HG03175 (cell line): ENCODE results near the gene KRTAP10-2.
"Not testable (repeated sequence)": the region's sequence is repeated elsewhere in the genome, so short reads cannot be mapped to it uniquely, and the experiment has no call there.

ENCODE experiments used
- ATAC-seq: cut with Tn5 transposase; IDR thresholded peaks from one replicate; pipeline ENCODE4 v1.9.1; 2021; ENCODE audit warnings: mild to moderate bottlenecking, moderate library complexity; ENCODE audit not compliant: unreplicated experiment

Gene KRTAP10-2

GRCh38 chr21:44568261-44568660 lies 17.0 kb upstream of the KRTAP10-2 start:
- ATAC-seq: no peak

GRCh38 chr21:44567481-44568171 lies 16.3 kb upstream of the KRTAP10-2 start:
- ATAC-seq: no peak

DNA sequence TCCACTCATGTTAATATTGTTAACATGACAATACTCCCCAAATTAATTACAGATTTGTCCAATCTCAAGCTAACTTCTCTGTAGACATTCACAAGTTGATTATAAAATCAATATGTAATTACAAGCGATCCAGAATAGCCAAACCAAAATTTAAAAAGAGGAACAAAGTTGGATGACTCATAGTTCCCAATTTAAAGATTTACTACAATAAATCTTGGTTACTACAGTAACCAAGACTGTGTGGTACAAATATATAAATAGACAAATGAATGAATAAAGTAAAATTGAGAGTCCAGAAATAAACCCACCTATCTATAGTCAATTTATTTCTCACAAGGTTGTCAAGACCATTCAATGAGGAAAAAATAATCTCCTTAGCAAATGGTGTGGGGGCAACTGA lies 15.1 kb upstream of the KRTAP10-2 start:
- no peak for ATAC-seq

- ATAC-seq: no peak
These were observed 13.7 kb upstream of the KRTAP10-2 start for GRCh38 chr21:44564886-44565598.

DNA sequence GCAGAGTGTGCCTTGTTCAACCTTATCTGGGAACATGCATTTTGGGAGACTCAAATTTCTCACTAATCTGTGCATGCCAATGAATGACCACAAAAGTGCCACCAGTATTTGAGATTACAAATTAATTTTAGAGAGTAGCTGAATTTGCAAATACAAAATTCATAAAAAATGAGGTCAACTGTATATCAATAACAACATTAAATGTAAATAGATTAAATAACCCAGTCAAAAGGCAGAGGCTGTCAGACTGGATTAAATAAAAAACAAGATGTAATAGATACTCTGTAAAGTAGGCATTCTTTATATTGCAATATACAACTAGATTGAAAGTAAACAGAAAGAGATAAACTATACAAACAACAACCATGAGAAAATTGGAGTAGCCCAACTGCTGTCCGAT lies 12.8 kb upstream of the KRTAP10-2 start:
- ATAC-seq: no peak

- ATAC-seq: no peak
These were observed 7.4 kb upstream of the KRTAP10-2 start, which contains the start of gene KRTAP10-3 for GRCh38 chr21:44558695-44559094. TSS of gene KRTAP10-3 (minus strand) at chr21:44558795. CDS start at chr21:44558715, 80 bp downstream.

GRCh38 chr21:44558329-44558675 lies 7.0 kb upstream of the KRTAP10-2 start:
- ATAC-seq: not testable (repeated sequence)

- no peak for ATAC-seq
These were observed 6.4 kb upstream of the KRTAP10-2 start for GRCh38 chr21:44557491-44558328.

DNA sequence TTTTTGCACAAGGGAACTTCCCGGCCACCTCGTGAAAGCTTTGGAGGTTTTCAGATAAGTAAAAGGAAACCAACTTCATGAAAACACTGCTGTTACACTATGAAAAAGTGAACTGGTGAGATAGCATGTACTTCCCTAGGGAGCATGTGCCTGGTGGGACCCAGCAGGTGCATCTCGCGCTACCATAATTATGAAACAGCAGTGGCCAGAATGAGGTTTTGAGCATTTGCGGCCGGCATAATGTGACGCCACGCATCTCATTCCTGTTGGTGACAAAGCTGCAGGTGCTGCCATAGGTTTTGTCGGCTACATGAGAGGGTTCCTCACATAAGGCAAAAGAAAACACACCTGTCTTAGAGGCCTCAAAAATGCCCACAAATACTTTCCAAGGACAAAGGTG lies 5.6 kb upstream of the KRTAP10-2 start:
- ATAC-seq: no peak

- ATAC-seq: no peak
These were observed 4.0 kb upstream of the KRTAP10-2 start for GRCh38 chr21:44555200-44555875.

GRCh38 chr21:44552681-44553080 lies 1.4 kb upstream of the KRTAP10-2 start:
- no peak for ATAC-seq

GRCh38 chr21:44552136-44552535 lies 831 bp upstream of the KRTAP10-2 start:
- no peak for ATAC-seq

DNA sequence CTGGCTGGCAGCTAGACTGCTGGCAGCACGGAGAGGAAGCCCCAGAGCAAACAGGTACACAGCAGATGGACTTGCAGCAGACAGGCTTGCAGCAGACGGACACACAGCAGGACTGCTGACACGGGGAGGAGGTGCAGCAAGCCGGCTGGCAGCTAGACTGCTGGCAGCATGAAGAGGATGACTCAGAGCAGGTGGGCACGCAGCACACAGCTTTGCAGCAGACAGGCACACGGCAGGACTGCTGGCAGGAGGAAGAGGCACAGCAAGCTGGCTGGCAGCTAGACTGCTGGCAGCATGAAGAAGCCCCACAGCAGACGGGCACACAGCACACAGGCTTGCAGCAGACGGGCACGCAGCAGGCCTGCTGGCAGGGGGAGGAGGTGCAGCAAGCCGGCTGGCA lies 498 bp downstream of the KRTAP10-2 start:
- ATAC-seq: no peak

DNA sequence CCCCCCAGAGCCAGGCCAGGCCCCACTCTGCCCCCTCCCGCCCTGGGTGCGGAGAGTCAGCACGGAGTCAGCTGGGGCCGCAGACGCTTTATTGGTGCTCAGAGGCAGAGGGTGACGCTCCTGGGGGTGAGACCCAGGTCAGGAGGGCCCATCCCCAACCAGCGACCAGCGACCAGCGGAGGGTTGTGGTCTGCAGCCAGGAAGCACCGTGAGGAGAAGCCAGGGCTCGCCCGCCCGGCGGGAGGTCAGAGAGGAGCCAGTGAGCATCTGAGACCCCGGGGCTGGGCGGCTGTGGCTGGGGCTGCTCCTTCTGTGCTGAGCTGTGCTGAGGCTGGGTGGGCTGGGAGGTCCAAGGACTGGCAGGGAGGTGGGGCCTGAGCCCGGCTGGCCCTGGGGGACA lies 1.0 kb downstream of the KRTAP10-2 start:
- ATAC-seq: not testable (repeated sequence)

DNA sequence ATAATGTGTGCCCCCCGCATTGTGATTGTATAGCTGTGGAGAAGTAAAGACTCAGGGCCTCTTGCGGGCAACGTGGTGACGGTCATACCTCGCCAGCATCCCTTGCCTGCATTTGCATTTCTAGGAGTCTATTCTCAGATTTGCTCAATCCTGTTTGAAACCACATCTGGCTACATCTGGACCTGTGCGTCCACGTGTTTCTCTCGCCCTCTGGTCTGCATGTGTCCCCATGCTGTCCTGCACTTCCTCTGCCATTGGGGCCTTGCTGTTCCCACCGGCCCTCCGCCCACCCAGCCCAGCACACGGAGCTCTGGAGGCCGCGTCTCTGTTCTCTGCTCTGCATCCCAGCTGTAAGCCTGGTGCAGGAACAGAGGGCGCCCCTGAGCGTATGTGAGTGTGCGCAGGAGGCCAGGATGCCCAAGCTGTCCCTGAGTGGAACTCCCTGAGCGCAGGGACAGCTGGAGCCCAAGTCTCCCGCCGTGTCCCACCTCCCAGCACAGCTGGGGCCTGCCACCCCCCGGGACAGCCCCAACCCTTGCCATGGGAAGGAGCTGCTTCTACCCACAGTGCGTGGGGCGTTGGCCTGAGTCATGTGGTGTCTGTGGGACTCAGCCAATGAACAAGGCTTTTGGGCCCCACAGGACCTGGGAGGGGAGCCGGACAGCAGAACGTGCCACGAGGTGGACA lies 1.6 kb downstream of the KRTAP10-2 start:
- no peak for ATAC-seq

- no peak for ATAC-seq
These were observed 2.4 kb downstream of the KRTAP10-2 start for GRCh38 chr21:44548922-44549321.

DNA sequence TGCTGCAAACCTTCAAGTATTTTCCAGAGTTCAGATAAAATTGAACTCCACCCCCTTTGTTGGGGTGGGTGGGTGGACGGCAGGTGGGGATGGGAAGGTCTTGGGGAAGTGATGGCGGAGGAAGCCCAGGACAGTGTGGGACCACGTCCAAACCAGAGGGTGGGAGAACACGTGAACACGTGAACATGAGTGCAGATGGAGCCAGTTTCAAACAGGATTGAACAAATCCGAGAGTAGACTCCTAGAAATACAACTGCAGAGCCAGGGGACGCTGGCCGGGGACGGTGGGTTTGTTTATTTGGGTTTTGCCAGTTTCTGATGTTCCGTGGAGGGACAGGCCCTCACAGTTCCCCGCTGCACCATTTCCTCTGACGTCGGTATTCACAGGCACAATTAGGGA lies 2.9 kb downstream of the KRTAP10-2 start:
- ATAC-seq: no peak

GRCh38 chr21:44547656-44548331 lies 3.5 kb downstream of the KRTAP10-2 start:
- no peak for ATAC-seq

DNA sequence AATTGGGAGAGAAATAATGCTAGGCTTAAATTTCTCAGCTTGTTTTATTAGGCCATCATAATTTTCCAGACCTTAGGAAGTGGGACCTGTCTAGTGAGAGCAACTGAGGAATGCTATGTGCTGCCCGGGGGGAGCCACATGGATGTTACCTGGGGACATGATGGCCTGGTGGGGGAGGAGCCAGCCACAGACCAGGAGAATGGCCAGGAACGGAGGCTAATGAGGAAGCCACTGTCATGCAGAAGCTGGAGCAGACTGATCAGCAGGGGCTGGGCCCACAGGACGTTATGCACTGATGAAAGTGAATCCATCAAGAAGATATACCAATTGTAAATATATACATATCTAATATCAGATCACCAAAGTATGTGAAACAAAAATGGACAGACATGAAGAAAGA lies 6.7 kb downstream of the KRTAP10-2 start:
- no peak for ATAC-seq

DNA sequence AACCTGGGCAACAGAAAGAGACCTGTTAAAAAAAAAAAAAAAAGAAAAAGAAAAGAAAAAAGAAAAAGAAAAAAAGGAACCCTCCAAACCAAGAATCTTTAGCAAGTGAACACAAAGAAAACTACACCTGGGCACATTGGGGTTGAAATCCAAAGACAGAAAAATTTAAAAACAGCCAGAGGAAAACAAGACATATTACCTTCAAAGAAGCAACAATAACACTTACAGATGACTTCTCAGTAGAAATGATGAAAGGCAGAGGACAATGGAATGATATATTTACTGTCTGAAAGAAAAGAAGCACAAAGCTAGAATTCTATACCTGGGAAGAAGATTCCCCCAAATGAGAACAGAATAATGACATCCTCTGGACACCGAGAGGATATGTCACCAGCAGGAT lies 8.6 kb downstream of the KRTAP10-2 start:
- no peak for ATAC-seq
